Measurements from ENCODE around the gene SHC1. TPM values are rescaled to one million over a fixed set of nuclear protein-coding genes. Genes with fewer than 3 reads are reported as not detected.

The SHC1 gene
- total RNA-seq, 2 experiments from 2014 or later, result 59.9 to 60.0 TPM

GRCh38 chr1:154948079-154948478, 22.5 kb downstream of the SHC1 start:
- H3K4me1 Mint-ChIP-seq (ENCODE audit: low read depth), result peaks cover 50% of the 10 kb centered on the region

GRCh38 chr1:154945962-154946850, 24.3 kb downstream of the SHC1 start:
- Mint-ChIP-seq H3K4me3 (peak overlapping the region; percentile 3), H3K27me3 (no peaks in the 10 kb centered on the region), H3K27ac (peak overlapping the region; percentile 84), H3K4me1 (ENCODE audit: low read depth) (peaks cover 50% of the 10 kb centered on the region), H3K9me3 (no peaks in the 10 kb centered on the region), H3K36me3 (ENCODE audit: low read depth) (peaks cover 74% of the 10 kb centered on the region)
- ATAC-seq (ENCODE audit: poor library complexity) (no peak), DNase-seq (peak in 1 of 14 experiments; percentile 34)
- no peak for TF ChIP-seq CTCF (IDR thresholded peaks at IDR 0.05)
- H3K4me3 ChIP-seq (ENCODE audit: low read length), result no peak overlapping the region
- ChIA-PET POLR2A (interaction anchor here (0.6 to 2.1 kb wide), 3 partner anchors 10 to 1033 kb away, joined by 3 to 15 read pairs (median 3); partner anchors contain the start of gene PMVK), CTCF (no interaction called here)
- H3K27ac ChIP-seq (ENCODE audit: low read depth in 1 of 2, low read length in 2 of 2), result peak overlapping the region in 1 of 2 donors; percentile 3
- intact Hi-C loops (cut with DNase I, micrococcal nuclease), result no loop called here
- peaks cover 79% of the 10 kb centered on the region for H3K4me1 ChIP-seq (ENCODE audit: insufficient read depth, low read length)
- H3K36me3 ChIP-seq (ENCODE audit: insufficient read depth, low read length), result peaks cover 63% of the 10 kb centered on the region
- no peaks in the 10 kb centered on the region for H3K9me3 ChIP-seq (ENCODE audit: control insufficient read depth in 1 of 2, insufficient read depth in 1 of 2, low read length in 2 of 2)
- no peaks in the 10 kb centered on the region for H3K27me3 ChIP-seq (ENCODE audit: control insufficient read depth in 1 of 2, insufficient read depth in 2 of 2, low read length in 2 of 2)

More at GRCh38 chr1:154948079-154948478, 22.5 kb downstream of the SHC1 start:
- peaks cover 79% of the 10 kb centered on the region for H3K4me1 ChIP-seq (ENCODE audit: insufficient read depth, low read length)
- POLR2A ChIA-PET, result interaction anchor here (1.3 kb wide), 1 partner anchor 10 kb away, joined by 4 read pairs; no protein-coding TSS in a partner anchor
- no peaks in the 10 kb centered on the region for H3K27me3 Mint-ChIP-seq
- intact Hi-C loops (cut with DNase I, micrococcal nuclease), result no loop called here
- peaks cover 88% of the 10 kb centered on the region for H3K36me3 Mint-ChIP-seq (ENCODE audit: low read depth)
- H3K4me3 Mint-ChIP-seq, result no peak overlapping the region
- H3K4me3 ChIP-seq (ENCODE audit: low read length), result no peak overlapping the region
- no peak for TF ChIP-seq CTCF (IDR thresholded peaks at IDR 0.05)
- H3K9me3 ChIP-seq (ENCODE audit: control insufficient read depth in 1 of 2, insufficient read depth in 1 of 2, low read length in 2 of 2), result no peaks in the 10 kb centered on the region
- no peaks in the 10 kb centered on the region for H3K27me3 ChIP-seq (ENCODE audit: control insufficient read depth in 1 of 2, insufficient read depth in 2 of 2, low read length in 2 of 2)
- ATAC-seq (ENCODE audit: poor library complexity) (no peak), DNase-seq (peak in 1 of 14 experiments; percentile 29)
- H3K27ac Mint-ChIP-seq, result no peak overlapping the region
- CTCF ChIA-PET, result interaction anchor here (0.5 to 1.6 kb wide), 4 partner anchors 10 to 51 kb away, joined by 3 read pairs; no protein-coding TSS in a partner anchor
- H3K27ac ChIP-seq (ENCODE audit: low read depth in 1 of 2, low read length in 2 of 2), result peak overlapping the region; percentile 30 to 40
- H3K9me3 Mint-ChIP-seq, result no peaks in the 10 kb centered on the region
- H3K36me3 ChIP-seq (ENCODE audit: insufficient read depth, low read length), result peaks cover 72% of the 10 kb centered on the region

- Histone ChIP-seq H3K4me3 (ENCODE audit: low read length) (no peak overlapping the region), H3K27me3 (ENCODE audit: control insufficient read depth in 1 of 2, insufficient read depth in 2 of 2, low read length in 2 of 2) (no peaks in the 10 kb centered on the region), H3K4me1 (ENCODE audit: insufficient read depth, low read length) (peaks cover 79% of the 10 kb centered on the region), H3K27ac (ENCODE audit: low read depth in 1 of 2, low read length in 2 of 2) (no peak overlapping the region), H3K9me3 (ENCODE audit: control insufficient read depth in 1 of 2, insufficient read depth in 1 of 2, low read length in 2 of 2) (no peaks in the 10 kb centered on the region), H3K36me3 (ENCODE audit: insufficient read depth, low read length) (peaks cover 55% of the 10 kb centered on the region)
- no peak overlapping the region for H3K4me3 Mint-ChIP-seq
- H3K36me3 Mint-ChIP-seq (ENCODE audit: low read depth), result peaks cover 68% of the 10 kb centered on the region
- no peak for ATAC-seq (ENCODE audit: poor library complexity)
- TF ChIP-seq CTCF (IDR thresholded peaks at IDR 0.05), result no peak
- intact Hi-C loops (cut with DNase I, micrococcal nuclease), result no loop called here
- DNase-seq, result peak in 1 of 14 experiments; percentile 40
- no peaks in the 10 kb centered on the region for H3K9me3 Mint-ChIP-seq
- H3K27ac Mint-ChIP-seq, result peak overlapping the region; percentile 94
- peaks cover 53% of the 10 kb centered on the region for H3K4me1 Mint-ChIP-seq (ENCODE audit: low read depth)
- no peaks in the 10 kb centered on the region for H3K27me3 Mint-ChIP-seq
- POLR2A ChIA-PET, result interaction anchor here (0.6 to 2.1 kb wide), 3 partner anchors 9 to 1034 kb away, joined by 3 to 15 read pairs (median 3); partner anchors contain the start of gene PMVK
- CTCF ChIA-PET, result interaction anchor here (1.0 kb wide), 1 partner anchor 140 kb away, joined by 3 read pairs; no protein-coding TSS in a partner anchor
Observed at GRCh38 chr1:154945160-154945961, 25.2 kb downstream of the SHC1 start.

Data from CD4-positive, alpha-beta T cell (primary cell).